Fibroblast of lung (primary cell): ENCODE data around the gene TBC1D5.

Source experiments
- EZH2 ChIP-seq: IDR thresholded peaks from 2 replicates; pipeline ENCODE4 v1.5.1; 2012; ENCODE audit warnings: low read length, control low read depth, mild to moderate bottlenecking; ENCODE audit errors: missing control alignments
- TF ChIP-seq, protein P1 (sequence below), 2 donors: IDR thresholded peaks in 1 of 2; conservative IDR thresholded peaks in 1 of 2; 1 replicate in 1 of 2; 2 replicates in 1 of 2; pipeline ENCODE4 v1.5.1; 2011 to 2012; ENCODE audit warnings: low read length in 2 of 2, control low read depth in 1 of 2, inconsistent platforms in 1 of 2, low read depth in 1 of 2, mild to moderate bottlenecking in 1 of 2

- TF ChIP-seq, protein P1, sequence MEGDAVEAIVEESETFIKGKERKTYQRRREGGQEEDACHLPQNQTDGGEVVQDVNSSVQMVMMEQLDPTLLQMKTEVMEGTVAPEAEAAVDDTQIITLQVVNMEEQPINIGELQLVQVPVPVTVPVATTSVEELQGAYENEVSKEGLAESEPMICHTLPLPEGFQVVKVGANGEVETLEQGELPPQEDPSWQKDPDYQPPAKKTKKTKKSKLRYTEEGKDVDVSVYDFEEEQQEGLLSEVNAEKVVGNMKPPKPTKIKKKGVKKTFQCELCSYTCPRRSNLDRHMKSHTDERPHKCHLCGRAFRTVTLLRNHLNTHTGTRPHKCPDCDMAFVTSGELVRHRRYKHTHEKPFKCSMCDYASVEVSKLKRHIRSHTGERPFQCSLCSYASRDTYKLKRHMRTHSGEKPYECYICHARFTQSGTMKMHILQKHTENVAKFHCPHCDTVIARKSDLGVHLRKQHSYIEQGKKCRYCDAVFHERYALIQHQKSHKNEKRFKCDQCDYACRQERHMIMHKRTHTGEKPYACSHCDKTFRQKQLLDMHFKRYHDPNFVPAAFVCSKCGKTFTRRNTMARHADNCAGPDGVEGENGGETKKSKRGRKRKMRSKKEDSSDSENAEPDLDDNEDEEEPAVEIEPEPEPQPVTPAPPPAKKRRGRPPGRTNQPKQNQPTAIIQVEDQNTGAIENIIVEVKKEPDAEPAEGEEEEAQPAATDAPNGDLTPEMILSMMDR (conservative IDR thresholded peaks at IDR 0.05 in 1 of 2, IDR thresholded peaks at IDR 0.05 in 1 of 2; ENCODE audit: low read depth in 1 of 2, low read length in 2 of 2), result no peak
- no peak for TF ChIP-seq EZH2
These were observed 2.3 kb upstream of the TBC1D5 start for GRCh38 chr3:17744693-17745092.
